Smooth muscle cell (in vitro differentiated cells): Measurements from ENCODE around the gene ABCA1. TPM values are rescaled to one million over a fixed set of nuclear protein-coding genes. Genes with fewer than 3 reads are reported as not detected.

Experiments used
- DNase-seq: peaks from one replicate; lab custom pipeline; 2025; ENCODE audit not compliant: unreplicated experiment; lab: John Stamatoyannopoulos, UW
- H2AFZ ChIP-seq: fragments of 200-600 bp; sonication (generic); 2 replicates; pipeline ENCODE4 v1.6.0; 2016; ENCODE audit warnings: antibody characterized with exemption, low read depth, mild to moderate bottlenecking
- H3F3A ChIP-seq: fragments of 200-600 bp; sonication (generic); 2 replicates; pipeline ENCODE4 v1.6.0; 2017; ENCODE audit warnings: antibody characterized with exemption, low read depth
- H3K27ac ChIP-seq: fragments of 200-600 bp; sonication (generic); 2 replicates; pipeline ENCODE4 v1.5.1; 2016; ENCODE audit warnings: low read depth, mild to moderate bottlenecking
- H3K27me3 ChIP-seq: fragments of 200-600 bp; sonication (generic); 2 replicates; pipeline ENCODE4 v1.6.1; 2016; ENCODE audit warnings: low read depth, mild to moderate bottlenecking
- H3K36me3 ChIP-seq: fragments of 200-600 bp; sonication (generic); 2 replicates; pipeline ENCODE4 v1.5.1; 2016; ENCODE audit warnings: low read depth
- H3K4me1 ChIP-seq: fragments of 200-600 bp; sonication (generic); 2 replicates; pipeline ENCODE4 v1.5.1; 2016; ENCODE audit warnings: low read depth
- H3K4me2 ChIP-seq: fragments of 200-600 bp; sonication (generic); 2 replicates; pipeline ENCODE4 v1.6.0; 2016; ENCODE audit warnings: mild to moderate bottlenecking
- H3K4me3 ChIP-seq: fragments of 200-600 bp; sonication (generic); 2 replicates; pipeline ENCODE4 v1.5.1; 2016; ENCODE audit warnings: mild to moderate bottlenecking
- H3K79me2 ChIP-seq: fragments of 200-600 bp; sonication (generic); 2 replicates; pipeline ENCODE4 v1.6.0; 2016; ENCODE audit warnings: low read depth, mild to moderate bottlenecking
- H3K9ac ChIP-seq: fragments of 200-600 bp; sonication (generic); 2 replicates; pipeline ENCODE4 v1.6.0; 2016; ENCODE audit warnings: low read depth
- H3K9me3 ChIP-seq: fragments of 200-600 bp; sonication (generic); replicated peaks from 2 replicates; pipeline ENCODE4 v1.5.1; 2016; ENCODE audit warnings: low read depth
- H4K20me1 ChIP-seq: fragments of 200-600 bp; sonication (generic); 2 replicates; pipeline ENCODE4 v1.6.0; 2016; ENCODE audit warnings: low read depth
- CTCF ChIP-seq: fragments of 200-600 bp; sonication (generic); IDR thresholded peaks from 2 replicates; pipeline ENCODE4 v1.5.1; 2017; ENCODE audit warnings: borderline replicate concordance, mild to moderate bottlenecking, antibody characterized with exemption; ENCODE audit not compliant: insufficient read depth, poor library complexity, severe bottlenecking
- WGBS: methylation state at CpG from one replicate; pipeline ENCODE4 v1.1.7; 2016; ENCODE audit warnings: low lambda C conversion rate; 5-methylcytosine and 5-hydroxymethylcytosine counted together
- polyA plus RNA-seq: library from polyadenylated mRNA; unstranded; fragments of >200 nt; fragmentation: Nextera tagmentation; extraction: Ambion mirVana; gene quantifications from 2 replicates; pipeline ENCODE4 v1.2.1, GENCODE V29; 2016
- total RNA-seq: library from RNA; depleted of rRNA; stranded (reverse); fragments of >200 nt; gene quantifications from 2 replicates; pipeline ENCODE4 v1.2.3, GENCODE V29; 2014

The ABCA1 gene
- total and polyA plus RNA-seq, 2 experiments from 2014 or later = 2.8 to 29.6 TPM

DNA sequence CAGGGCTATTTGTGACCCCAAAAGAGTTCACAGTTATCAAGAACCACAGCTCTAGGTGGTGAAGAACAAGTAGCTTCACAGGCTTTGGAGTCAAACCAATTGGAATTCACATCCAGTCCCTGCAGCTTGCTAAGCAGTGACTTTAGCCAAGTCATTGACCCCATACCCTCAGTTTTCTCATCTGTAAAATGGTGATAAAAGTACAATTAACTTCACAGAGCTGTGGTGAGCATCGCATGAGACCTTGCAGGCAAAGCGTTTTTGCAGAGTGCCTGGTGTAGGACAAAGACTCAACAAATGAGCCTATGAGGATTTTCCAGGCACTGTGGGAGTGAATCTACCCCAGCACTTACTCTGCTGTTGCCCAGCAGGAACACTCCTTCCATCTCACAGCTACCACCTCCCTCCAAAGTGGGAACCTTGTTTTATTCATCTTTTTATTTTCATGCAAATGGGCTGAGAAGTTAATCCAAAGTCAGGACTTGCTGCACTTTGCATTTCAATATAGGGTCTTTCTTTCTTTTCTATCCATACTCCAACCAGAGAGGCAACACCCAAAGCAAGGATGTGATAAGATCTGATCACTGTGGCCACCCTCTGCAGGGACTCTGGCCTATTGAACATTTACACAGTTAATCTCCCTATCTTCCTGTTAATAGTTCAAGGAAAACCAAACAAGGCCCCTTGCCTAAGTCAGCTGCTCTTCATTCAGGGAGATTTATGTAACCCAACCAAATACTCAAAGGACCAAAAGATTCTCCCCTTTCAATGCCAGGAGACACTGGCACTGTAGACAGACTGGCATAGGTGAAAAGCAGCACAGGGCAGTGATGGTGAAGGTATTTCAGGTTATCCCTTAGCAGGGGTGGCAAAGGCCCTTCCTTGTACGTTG is 41.9 kb downstream of the ABCA1 start:
- H3K4me2 ChIP-seq = no peak overlapping the region
- peaks cover 7% of the 10 kb centered on the region for H3K79me2 ChIP-seq
- no peaks in the 10 kb centered on the region for H3K27me3 ChIP-seq
- H3K9me3 ChIP-seq = no peaks in the 10 kb centered on the region
- H4K20me1 ChIP-seq = peaks cover 13% of the 10 kb centered on the region
- no peak overlapping the region for H3K9ac ChIP-seq
- H3K4me1 ChIP-seq = peaks cover 4% of the 10 kb centered on the region
- 68% methylated on average over 3 of the region's 3 CpGs for WGBS
- H3K4me3 ChIP-seq = no peak overlapping the region
- H3F3A ChIP-seq = no peaks in the 10 kb centered on the region
- no peak overlapping the region for H2AFZ ChIP-seq
- H3K27ac ChIP-seq = no peak overlapping the region
- TF ChIP-seq CTCF = no peak
- no peak for DNase-seq
- H3K36me3 ChIP-seq = peaks cover 3% of the 10 kb centered on the region

DNA sequence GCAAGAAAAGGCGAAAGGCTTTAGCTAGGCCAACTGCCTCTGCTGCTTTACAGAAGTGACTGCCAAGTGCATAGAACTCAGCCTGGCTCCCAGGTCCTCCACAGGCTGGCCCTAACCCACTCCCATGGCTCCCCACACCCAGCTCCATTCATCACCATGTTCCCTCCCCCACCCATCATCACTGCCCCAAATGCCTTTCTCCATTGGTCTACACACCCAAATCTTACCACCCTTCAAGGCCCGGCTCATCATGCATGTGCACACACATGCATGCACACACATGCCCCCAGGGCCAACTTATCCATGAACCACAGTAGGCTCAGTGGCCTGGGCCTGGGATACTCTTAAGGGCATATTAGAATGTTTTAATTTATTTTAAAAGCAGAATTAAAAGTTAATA is 44.8 kb downstream of the ABCA1 start:
- H3K79me2 ChIP-seq = no peaks in the 10 kb centered on the region
- H2AFZ ChIP-seq = no peak overlapping the region
- 95% methylated on average over 2 of the region's 2 CpGs for WGBS
- peaks cover 4% of the 10 kb centered on the region for H3K4me1 ChIP-seq
- H3K4me2 ChIP-seq = no peak overlapping the region
- no peak for DNase-seq
- H3K36me3 ChIP-seq = peaks cover 3% of the 10 kb centered on the region
- no peak overlapping the region for H3K27ac ChIP-seq
- H4K20me1 ChIP-seq = peaks cover 3% of the 10 kb centered on the region
- TF ChIP-seq CTCF = no peak
- H3K4me3 ChIP-seq = no peak overlapping the region
- no peaks in the 10 kb centered on the region for H3K27me3 ChIP-seq
- H3F3A ChIP-seq = no peaks in the 10 kb centered on the region
- H3K9me3 ChIP-seq = no peaks in the 10 kb centered on the region
- H3K9ac ChIP-seq = no peak overlapping the region

- Histone ChIP-seq H3K79me2 (no peaks in the 10 kb centered on the region), H4K20me1 (peaks cover 3% of the 10 kb centered on the region), H3K9me3 (no peaks in the 10 kb centered on the region), H3K27ac (no peak overlapping the region), H3K9ac (no peak overlapping the region), H3K4me3 (no peak overlapping the region), H3F3A (no peaks in the 10 kb centered on the region), H3K36me3 (peaks cover 3% of the 10 kb centered on the region), H2AFZ (no peak overlapping the region), H3K4me1 (peaks cover 4% of the 10 kb centered on the region), H3K4me2 (no peak overlapping the region), H3K27me3 (no peaks in the 10 kb centered on the region)
- DNase-seq = no peak
- no peak for TF ChIP-seq CTCF
Measured at GRCh38 chr9:104882566-104882965, 45.4 kb downstream of the ABCA1 start.

DNA sequence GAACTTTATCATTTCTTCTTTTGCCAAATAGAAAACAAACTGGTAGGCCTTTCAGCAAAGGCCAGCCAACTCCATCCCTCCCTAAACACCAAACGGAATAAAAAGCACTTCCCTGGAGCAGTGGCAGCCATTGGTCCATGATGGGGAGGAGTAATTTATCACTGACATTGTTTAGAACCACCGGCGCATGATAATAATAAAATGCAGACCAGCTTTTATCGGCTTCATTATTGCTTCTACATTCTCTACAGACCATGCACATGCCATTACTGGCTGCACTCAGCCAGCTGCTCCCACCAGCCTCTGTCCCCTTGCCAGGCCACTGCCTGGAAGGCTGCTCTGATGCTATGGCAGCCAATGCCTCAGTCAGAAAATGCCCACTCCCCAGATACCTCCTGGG is 45.9 kb downstream of the ABCA1 start:
- H3K4me3 ChIP-seq = no peak overlapping the region
- no peak for DNase-seq
- H3K9me3 ChIP-seq = no peaks in the 10 kb centered on the region
- peaks cover 4% of the 10 kb centered on the region for H3K4me1 ChIP-seq
- no peaks in the 10 kb centered on the region for H3F3A ChIP-seq
- peaks cover 3% of the 10 kb centered on the region for H4K20me1 ChIP-seq
- no peak overlapping the region for H2AFZ ChIP-seq
- H3K9ac ChIP-seq = no peak overlapping the region
- no peak overlapping the region for H3K4me2 ChIP-seq
- 93% methylated on average over 4 of the region's 4 CpGs for WGBS
- no peak for TF ChIP-seq CTCF
- H3K79me2 ChIP-seq = no peaks in the 10 kb centered on the region
- H3K27me3 ChIP-seq = no peaks in the 10 kb centered on the region
- H3K27ac ChIP-seq = no peak overlapping the region
- peaks cover 3% of the 10 kb centered on the region for H3K36me3 ChIP-seq
